Activated T-cell treated with anti-CD3 and anti-CD28 coated beads, Interleukin-2, amount 50 U/mL, for 72 hours (primary cell): ENCODE measurements around the gene ZNF780B. TPM values are rescaled to one million over a fixed set of nuclear protein-coding genes. Genes with fewer than 3 reads are reported as not detected.
"Not testable (repeated sequence)": the region's sequence is repeated elsewhere in the genome, so short reads cannot be mapped to it uniquely, and the experiment has no call there.

Experiments used
- ATAC-seq, 2 donors: fragments of 150-1000 bp; cut with Tn5 transposase; replicated peaks in 1 of 2; 2 replicates each; pipeline ENCODE4 v1.10.0; 2021; ENCODE audit warnings: moderate library complexity in 2 of 2, mild to moderate bottlenecking in 1 of 2
- DNase-seq, 2 donors: peaks; one replicate each; pipeline ENCODE4 v3.0.0; 2021 to 2022; ENCODE audit warnings: mixed read lengths in 1 of 2
- H3K27ac Mint-ChIP-seq: one replicate; pipeline ENCODE4 v1.8.0; 2022; ENCODE audit warnings: mild to moderate bottlenecking, moderate library complexity, mixed read lengths
- H3K27me3 Mint-ChIP-seq: one replicate; pipeline ENCODE4 v1.8.0; 2022; ENCODE audit warnings: low read depth, mixed read lengths
- H3K36me3 Mint-ChIP-seq, 2 donors: one replicate each; pipeline ENCODE4 v1.8.0; 2022; ENCODE audit warnings: mixed read lengths in 2 of 2, mild to moderate bottlenecking in 1 of 2; ENCODE audit not compliant: insufficient read depth in 2 of 2
- H3K4me1 Mint-ChIP-seq: one replicate; pipeline ENCODE4 v1.8.0; 2022; ENCODE audit warnings: low read depth, mixed read lengths
- H3K4me3 Mint-ChIP-seq, 2 donors: one replicate each; pipeline ENCODE4 v1.8.0; 2022; ENCODE audit warnings: mild to moderate bottlenecking in 2 of 2, mixed read lengths in 2 of 2, moderate library complexity in 2 of 2
- H3K9me3 Mint-ChIP-seq, 2 donors: one replicate each; pipeline ENCODE4 v1.8.0; 2022; ENCODE audit warnings: mixed read lengths in 2 of 2
- total RNA-seq, 2 donors: library from RNA; stranded (reverse); gene quantifications; one replicate each; pipeline ENCODE4 v1.2.3, GENCODE V29; 2022

Gene ZNF780B
- total RNA-seq, 2 donors from 2014 or later, result 11.7 to 15.9 TPM

DNA sequence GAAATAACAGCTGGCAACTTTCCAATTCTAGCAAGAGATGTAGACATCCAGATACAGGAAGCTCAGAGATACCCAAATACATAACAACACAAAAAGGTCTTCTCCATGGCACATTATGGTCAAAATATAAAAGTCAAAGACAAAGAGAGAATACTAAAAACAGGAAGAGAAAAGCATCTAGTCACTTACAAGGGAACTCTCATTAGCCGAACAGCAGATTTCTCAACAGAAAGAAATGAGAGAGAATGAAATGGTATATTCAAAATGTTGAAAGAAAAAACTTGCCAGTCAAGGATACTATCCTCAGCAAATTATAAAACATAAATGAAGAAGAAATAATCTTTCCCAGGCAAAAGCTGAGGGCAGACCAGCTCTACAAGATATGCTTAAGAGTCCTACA lies 22.3 kb upstream of the ZNF780B start:
- H3K27me3 Mint-ChIP-seq, result no peaks in the 10 kb centered on the region
- H3K4me1 Mint-ChIP-seq, result no peaks in the 10 kb centered on the region
- DNase-seq (no peak), ATAC-seq (no peak)
- peaks cover 64 to 84% of the 10 kb centered on the region in 2 donors for H3K36me3 Mint-ChIP-seq
- H3K4me3 Mint-ChIP-seq, result no peak overlapping the region
- H3K9me3 Mint-ChIP-seq, result peaks cover 26 to 29% of the 10 kb centered on the region in 2 donors
- H3K27ac Mint-ChIP-seq, result no peak overlapping the region

DNA sequence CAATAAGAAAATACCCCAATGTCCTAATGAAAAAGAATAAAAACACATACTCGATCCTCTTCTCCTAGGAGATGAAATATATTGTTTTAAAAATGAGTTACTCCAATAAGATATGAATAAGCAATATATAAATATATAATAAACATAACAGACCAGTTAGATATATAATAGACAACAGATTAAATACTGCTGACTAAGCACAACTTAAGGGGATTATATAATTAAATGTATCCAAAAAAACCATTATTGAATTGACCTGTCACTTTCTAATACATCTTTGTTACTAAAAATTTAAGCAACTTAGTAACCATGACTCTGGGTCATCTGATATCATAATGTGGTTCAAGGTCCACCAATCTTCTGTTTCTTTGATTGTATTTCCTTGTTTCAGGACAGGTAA lies 14.0 kb upstream of the ZNF780B start:
- ATAC-seq, result no peak
- H3K36me3 Mint-ChIP-seq, result peaks cover 18 to 34% of the 10 kb centered on the region in 2 donors
- no peaks in the 10 kb centered on the region for H3K27me3 Mint-ChIP-seq
- H3K4me1 Mint-ChIP-seq, result no peaks in the 10 kb centered on the region
- H3K27ac Mint-ChIP-seq, result no peak overlapping the region
- H3K9me3 Mint-ChIP-seq, result peaks cover 14 to 16% of the 10 kb centered on the region in 2 donors
- DNase-seq, result no peak
- H3K4me3 Mint-ChIP-seq, result no peak overlapping the region

GRCh38 chr19:40059624-40060023 lies 3.6 kb upstream of the ZNF780B start:
- Mint-ChIP-seq H3K36me3 (peaks cover 14 to 27% of the 10 kb centered on the region in 2 donors), H3K4me3 (no peak overlapping the region), H3K9me3 (peaks cover 16 to 19% of the 10 kb centered on the region in 2 donors), H3K27me3 (peaks cover 5% of the 10 kb centered on the region), H3K4me1 (peaks cover 17% of the 10 kb centered on the region), H3K27ac (peak overlapping the region; percentile 10)
- no peak for ATAC-seq
- DNase-seq, result no peak

DNA sequence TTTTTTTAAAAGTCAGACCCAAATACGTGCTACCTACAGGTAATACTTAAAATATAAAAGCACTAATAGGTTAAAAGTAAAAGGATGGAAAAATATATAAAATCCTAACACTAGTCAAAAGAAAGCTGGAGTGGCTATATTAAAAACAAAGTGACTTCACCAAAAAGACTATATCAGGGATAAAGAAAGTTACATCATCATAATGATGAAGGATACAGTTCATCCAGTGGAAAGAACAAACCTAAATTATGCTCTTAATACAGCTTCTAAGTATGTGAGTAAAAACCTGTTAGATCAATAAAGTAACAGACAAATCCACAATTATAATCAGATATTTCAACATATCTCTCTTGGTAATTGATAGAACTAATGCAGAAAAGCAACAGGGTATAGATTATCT lies 1.1 kb upstream of the ZNF780B start:
- no peak for ATAC-seq
- Mint-ChIP-seq H3K27me3 (peaks cover 5% of the 10 kb centered on the region), H3K27ac (peak overlapping the region; percentile 99), H3K36me3 (peaks cover 14 to 28% of the 10 kb centered on the region in 2 donors), H3K4me1 (peaks cover 42% of the 10 kb centered on the region), H3K9me3 (peaks cover 11% of the 10 kb centered on the region in 2 donors), H3K4me3 (peak overlapping the region; percentile 98 to 100)
- no peak for DNase-seq

DNA sequence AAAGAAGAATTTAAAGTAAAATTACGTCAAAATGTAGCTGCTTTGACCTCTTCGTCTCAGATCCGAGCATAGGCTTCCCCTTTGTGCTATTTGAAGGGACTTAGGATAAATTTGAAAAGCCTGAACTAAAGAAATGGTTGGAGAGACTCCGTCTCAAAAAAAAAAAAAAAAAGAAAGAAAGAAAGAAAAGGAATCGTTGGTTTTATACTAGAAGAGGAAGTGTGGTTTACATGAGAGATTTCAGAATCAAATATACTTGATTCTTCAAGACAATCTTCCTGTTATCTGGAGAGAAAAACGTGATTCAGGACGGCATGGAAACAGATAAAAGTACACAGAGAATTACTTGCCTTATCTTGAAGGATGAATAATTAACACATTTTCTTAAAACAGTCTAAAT lies 474 bp upstream of the ZNF780B start:
- Mint-ChIP-seq H3K36me3 (peaks cover 14 to 28% of the 10 kb centered on the region in 2 donors), H3K4me3 (peak overlapping the region; percentile 98 to 100), H3K9me3 (peaks cover 11% of the 10 kb centered on the region in 2 donors), H3K4me1 (peaks cover 42% of the 10 kb centered on the region), H3K27ac (peak overlapping the region; percentile 99), H3K27me3 (peaks cover 5% of the 10 kb centered on the region)
- ATAC-seq (no peak), DNase-seq (no peak)

GRCh38 chr19:40055049-40055448 lies 982 bp downstream of the ZNF780B start:
- Mint-ChIP-seq H3K9me3 (peaks cover 11% of the 10 kb centered on the region in 2 donors), H3K4me1 (peaks cover 42% of the 10 kb centered on the region), H3K27me3 (peaks cover 5% of the 10 kb centered on the region), H3K27ac (peak overlapping the region; percentile 99), H3K36me3 (peaks cover 18 to 29% of the 10 kb centered on the region in 2 donors), H3K4me3 (peak overlapping the region; percentile 98 to 100)
- no peak for ATAC-seq
- no peak for DNase-seq

- ATAC-seq, result no peak
- H3K27ac Mint-ChIP-seq, result no peak overlapping the region
- peaks cover 7 to 8% of the 10 kb centered on the region in 2 donors for H3K9me3 Mint-ChIP-seq
- H3K36me3 Mint-ChIP-seq, result peaks cover 15 to 27% of the 10 kb centered on the region in 2 donors
- no peak for DNase-seq
- peaks cover 42% of the 10 kb centered on the region for H3K4me1 Mint-ChIP-seq
- H3K27me3 Mint-ChIP-seq, result peaks cover 5% of the 10 kb centered on the region
- H3K4me3 Mint-ChIP-seq, result peak overlapping the region; percentile 98 to 100
Measured at GRCh38 chr19:40054632-40055031, 1.4 kb downstream of the ZNF780B start.

DNA sequence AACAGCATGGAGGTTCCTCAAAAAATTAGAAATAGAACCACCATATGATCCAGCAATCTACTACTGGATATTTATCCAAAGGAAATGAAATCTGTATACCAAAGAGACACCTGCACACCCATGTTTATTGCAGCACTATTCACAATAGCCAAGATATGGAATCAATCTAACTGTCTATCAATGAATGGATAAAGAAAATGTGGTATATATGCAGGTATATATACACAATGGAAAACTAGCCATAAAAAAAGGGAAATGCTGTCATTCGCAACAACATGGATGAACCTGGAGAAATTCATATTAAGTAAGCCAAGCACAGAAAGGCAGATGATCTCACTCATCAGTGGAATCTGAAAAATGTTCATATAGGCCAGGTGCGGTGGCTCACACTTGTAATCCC lies 2.5 kb downstream of the ZNF780B start:
- peaks cover 17 to 24% of the 10 kb centered on the region in 2 donors for H3K36me3 Mint-ChIP-seq
- H3K4me3 Mint-ChIP-seq, result peak overlapping the region in 1 of 2 donors; percentile 59
- peak overlapping the region; percentile 22 for H3K27ac Mint-ChIP-seq

GRCh38 chr19:40041718-40042117 lies 14.3 kb downstream of the ZNF780B start:
- Mint-ChIP-seq H3K36me3 (peaks cover 40 to 64% of the 10 kb centered on the region in 2 donors), H3K9me3 (peaks cover 23 to 26% of the 10 kb centered on the region in 2 donors)
- not testable (repeated sequence) for H3K27ac Mint-ChIP-seq, ATAC-seq, H3K4me1 Mint-ChIP-seq, H3K27me3 Mint-ChIP-seq, H3K4me3 Mint-ChIP-seq, DNase-seq

More for the DNA sequence above, 2.5 kb downstream of the ZNF780B start:
- no peak for ATAC-seq
- no peak for DNase-seq
- Mint-ChIP-seq H3K27me3 (no peaks in the 10 kb centered on the region), H3K9me3 (peaks cover 7% of the 10 kb centered on the region in 2 donors), H3K4me1 (peaks cover 42% of the 10 kb centered on the region)

DNA sequence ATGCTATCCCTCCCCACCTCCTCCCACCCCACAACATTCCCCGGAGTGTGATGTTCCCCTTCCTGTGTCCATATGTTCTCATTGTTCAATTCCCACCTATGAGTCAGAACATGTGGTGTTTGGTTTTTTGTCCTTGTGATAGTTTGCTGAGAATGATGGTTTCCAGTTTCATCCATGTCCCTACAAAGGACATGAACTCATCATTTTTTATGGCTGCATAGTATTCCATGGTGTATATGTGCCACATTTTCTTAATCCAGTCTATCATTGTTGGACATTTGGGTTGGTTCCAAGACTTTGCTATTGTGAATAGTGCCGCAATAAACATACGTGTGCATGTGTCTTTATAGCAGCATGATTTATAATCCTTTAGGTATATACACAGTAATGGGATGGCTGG lies 18.0 kb downstream of the ZNF780B start:
- ATAC-seq, H3K4me3 Mint-ChIP-seq, H3K27ac Mint-ChIP-seq, DNase-seq, H3K4me1 Mint-ChIP-seq, H3K27me3 Mint-ChIP-seq: not testable (repeated sequence)
- H3K9me3 Mint-ChIP-seq, result peaks cover 7 to 29% of the 10 kb centered on the region in 2 donors
- H3K36me3 Mint-ChIP-seq, result peaks cover 25 to 51% of the 10 kb centered on the region in 2 donors

DNA sequence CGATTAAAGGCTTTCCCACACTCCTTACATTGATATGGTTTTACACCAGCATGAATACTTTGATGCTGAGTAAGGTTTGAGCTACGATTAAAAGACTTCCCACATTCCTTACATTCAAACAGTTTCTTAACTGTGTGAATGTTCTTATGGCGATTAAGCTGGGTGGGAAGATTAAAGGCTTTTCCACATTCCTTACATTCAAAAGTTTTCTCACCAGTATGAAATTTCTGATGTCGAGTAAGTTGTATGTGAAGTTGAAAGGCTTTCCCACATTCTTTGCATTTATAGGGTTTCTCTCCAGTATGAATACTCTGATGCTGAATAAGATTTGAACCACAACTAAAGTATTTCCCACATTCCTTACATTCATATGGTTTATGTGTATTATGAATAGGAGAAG lies 20.0 kb downstream of the ZNF780B start:
- no peak overlapping the region for H3K4me3 Mint-ChIP-seq
- DNase-seq, result no peak
- H3K27ac Mint-ChIP-seq, result no peak overlapping the region
- peaks cover 28 to 49% of the 10 kb centered on the region in 2 donors for H3K36me3 Mint-ChIP-seq
- H3K4me1 Mint-ChIP-seq, result no peaks in the 10 kb centered on the region
- H3K9me3 Mint-ChIP-seq, result peaks cover 7 to 29% of the 10 kb centered on the region in 2 donors
- no peaks in the 10 kb centered on the region for H3K27me3 Mint-ChIP-seq
- no peak for ATAC-seq

- DNase-seq (no peak), ATAC-seq (no peak)
- Mint-ChIP-seq H3K4me3 (no peak overlapping the region), H3K27ac (no peak overlapping the region), H3K36me3 (peaks cover 26 to 45% of the 10 kb centered on the region in 2 donors), H3K27me3 (no peaks in the 10 kb centered on the region), H3K9me3 (peaks cover 11 to 32% of the 10 kb centered on the region in 2 donors), H3K4me1 (no peaks in the 10 kb centered on the region)
Measured at GRCh38 chr19:40033989-40034560, 22.0 kb downstream of the ZNF780B start.

GRCh38 chr19:40026597-40026970 lies 29.4 kb downstream of the ZNF780B start:
- peaks cover 33 to 40% of the 10 kb centered on the region in 2 donors for H3K9me3 Mint-ChIP-seq
- H3K27ac Mint-ChIP-seq, result no peak overlapping the region
- ATAC-seq (no peak), DNase-seq (no peak)
- peaks cover 34 to 42% of the 10 kb centered on the region in 2 donors for H3K36me3 Mint-ChIP-seq
- H3K4me1 Mint-ChIP-seq, result no peaks in the 10 kb centered on the region
- H3K4me3 Mint-ChIP-seq, result no peak overlapping the region
- no peaks in the 10 kb centered on the region for H3K27me3 Mint-ChIP-seq
